HepG2 (cell line): ENCODE results near the gene PTPN5.

ENCODE experiments used
- CTCF ChIP-seq: sonication (generic); formaldehyde crosslinking; IDR thresholded peaks from 2 replicates; pipeline ENCODE4 v1.5.0; 2020; ENCODE audit warnings: mild to moderate bottlenecking, missing genetic modification reagents, moderate library complexity
- EZH2 ChIP-seq: conservative IDR thresholded peaks from 2 replicates; pipeline ENCODE4 v1.6.1; 2012; ENCODE audit warnings: mild to moderate bottlenecking, low read depth, low read length, moderate library complexity
- JUND ChIP-seq: sonication (generic); formaldehyde crosslinking; IDR thresholded peaks from 2 replicates; pipeline ENCODE4 v1.8.0; 2022; ENCODE audit warnings: mild to moderate bottlenecking, missing genetic modification reagents
- PAWR ChIP-seq: sonication (generic); formaldehyde crosslinking; IDR thresholded peaks from 2 replicates; pipeline ENCODE4 v1.4.0; 2020; ENCODE audit warnings: missing genetic modification reagents, mild to moderate bottlenecking, borderline replicate concordance
- RBFOX2 ChIP-seq: fragments of 200-400 bp; formaldehyde crosslinking; IDR thresholded peaks from 2 replicates; pipeline ENCODE4 v1.6.1; 2017; ENCODE audit warnings: low read depth, mild to moderate bottlenecking, low read length
- TEAD2 ChIP-seq: sonication (generic); formaldehyde crosslinking; IDR thresholded peaks from 2 replicates; pipeline ENCODE4 v1.9.0; 2021; ENCODE audit warnings: missing genetic modification reagents

- TF ChIP-seq EZH2 (no peak), JUND (no peak), RBFOX2 (no peak), TEAD2 (no peak), CTCF (CRISPR knock-in tag) (no peak), PAWR (CRISPR knock-in tag) (no peak)
These were observed 10.7 kb downstream of the PTPN5 start for GRCh38 chr11:18780896-18781295.
